LHCN-M2 (cell line): ENCODE results near the gene GADD45A. TPM values are rescaled to one million over a fixed set of nuclear protein-coding genes. Genes with fewer than 3 reads are reported as not detected.

Source experiments
- DNase-seq: peaks from one replicate; pipeline ENCODE4 v3.0.0-alpha.2; 2012; ENCODE audit warnings: low read depth
- total RNA-seq: library from RNA; depleted of rRNA; stranded (reverse); fragments of >200 nt; gene quantifications from 2 replicates; pipeline ENCODE4 v1.2.3, GENCODE V29; 2014

GADD45A gene
- total RNA-seq, 1 experiment from 2014 or later = 112 TPM

DNA sequence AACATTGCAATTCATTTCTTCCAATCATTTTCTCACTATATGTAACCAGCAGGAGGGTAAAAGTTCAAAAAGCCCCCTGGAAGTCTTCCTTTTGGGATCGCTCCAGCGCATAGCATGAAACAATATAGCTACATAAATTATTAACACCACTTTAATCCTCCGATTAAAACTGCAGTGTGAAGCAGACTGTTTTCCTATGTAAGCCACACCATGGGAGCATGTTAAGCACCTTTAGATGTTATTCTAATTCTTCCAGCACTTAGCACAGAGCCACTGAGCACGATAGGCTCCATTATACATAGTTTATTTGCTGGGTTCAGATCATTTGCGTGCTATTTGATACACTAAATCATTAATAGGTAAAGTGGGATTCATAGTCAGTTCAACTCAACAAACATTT, 18.4 kb upstream of the GADD45A start:
- DNase-seq = no peak

DNA sequence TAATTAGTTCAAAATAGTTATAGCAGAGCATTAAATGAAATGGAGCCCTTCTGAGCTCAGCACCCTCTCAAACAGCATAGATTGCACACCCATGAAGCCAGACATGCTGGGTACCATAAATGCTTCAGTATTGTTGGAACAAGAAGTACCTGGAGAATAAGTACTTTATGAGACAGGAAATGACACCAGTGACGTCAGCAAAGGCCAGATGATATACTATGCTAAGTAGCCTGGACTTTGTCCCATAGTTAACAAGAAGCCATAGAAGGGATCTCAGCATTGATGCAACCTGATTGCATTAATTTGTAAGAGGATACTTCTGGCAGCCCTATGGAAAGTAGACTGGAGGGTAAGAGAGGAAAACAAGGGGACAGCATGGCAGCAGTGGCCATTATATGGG, 16.3 kb upstream of the GADD45A start:
- no peak for DNase-seq

DNA sequence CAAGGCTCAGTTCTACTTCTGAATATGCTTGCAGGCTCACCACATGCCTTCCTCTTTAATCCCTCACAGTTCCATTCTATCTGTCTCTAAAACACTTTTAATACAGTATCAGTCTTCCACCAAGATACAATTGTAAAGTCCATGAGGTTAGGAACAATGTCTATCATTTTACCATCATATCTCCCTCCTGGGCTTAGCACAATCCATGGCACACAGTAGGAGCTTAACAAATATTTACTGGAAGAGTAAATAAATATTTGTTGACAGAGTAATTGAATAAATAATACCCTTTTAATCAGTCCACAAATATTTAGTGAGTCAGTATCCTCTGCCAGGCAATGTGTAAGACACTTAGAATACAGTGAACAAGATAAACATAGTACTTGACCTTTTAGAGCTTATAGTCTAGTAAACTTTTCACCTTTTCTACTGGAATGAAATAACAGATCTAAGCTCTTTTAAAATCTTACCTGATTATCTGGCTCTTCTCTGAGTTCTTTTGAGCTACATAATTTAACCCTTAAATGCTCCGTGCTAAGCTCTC, 12.7 kb upstream of the GADD45A start:
- DNase-seq = no peak

GRCh38 chr1:67673468-67674201, 11.4 kb upstream of the GADD45A start:
- no peak for DNase-seq

- peak; percentile 82 for DNase-seq
Observed at GRCh38 chr1:67674260-67675011, 10.6 kb upstream of the GADD45A start.

DNA sequence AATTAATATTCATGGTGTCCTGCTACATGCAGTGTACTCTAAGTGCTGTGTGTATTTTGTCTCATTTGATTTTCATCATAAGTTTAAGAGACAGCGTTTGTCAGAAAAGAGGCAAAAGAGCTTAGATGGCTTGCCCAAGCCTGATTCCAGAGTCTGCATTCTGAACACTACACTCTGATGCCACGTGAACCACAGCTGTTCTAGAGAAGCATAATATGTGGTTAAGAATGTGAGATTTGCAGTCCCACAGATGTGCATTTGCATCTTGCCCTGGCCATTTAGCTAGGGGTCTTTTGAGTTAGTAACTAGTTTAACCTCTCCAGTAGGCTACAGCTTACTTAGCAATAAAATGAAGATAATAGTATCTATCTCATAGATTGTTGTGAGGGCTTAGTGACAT, 9.2 kb upstream of the GADD45A start:
- DNase-seq = peak; percentile 81

DNA sequence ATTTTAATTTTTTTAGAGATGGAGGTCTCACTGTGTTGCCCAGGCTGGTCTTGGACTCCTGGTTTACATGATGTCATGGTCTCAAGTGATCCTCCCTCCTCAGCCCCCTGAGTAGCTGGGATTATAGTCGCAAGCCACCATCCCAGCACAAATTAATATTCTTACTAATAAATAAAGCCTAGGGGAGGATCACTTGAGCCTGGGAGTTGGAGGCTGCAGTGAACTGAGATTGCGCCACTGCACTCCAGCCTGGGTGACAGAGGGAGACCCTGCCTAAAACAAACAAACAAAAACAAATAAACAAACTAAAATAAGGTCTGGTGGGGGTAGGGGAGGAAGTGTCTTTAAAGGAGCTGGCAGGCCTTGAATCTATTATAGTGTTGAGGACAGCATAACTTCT, 8.7 kb upstream of the GADD45A start:
- DNase-seq = no peak

DNA sequence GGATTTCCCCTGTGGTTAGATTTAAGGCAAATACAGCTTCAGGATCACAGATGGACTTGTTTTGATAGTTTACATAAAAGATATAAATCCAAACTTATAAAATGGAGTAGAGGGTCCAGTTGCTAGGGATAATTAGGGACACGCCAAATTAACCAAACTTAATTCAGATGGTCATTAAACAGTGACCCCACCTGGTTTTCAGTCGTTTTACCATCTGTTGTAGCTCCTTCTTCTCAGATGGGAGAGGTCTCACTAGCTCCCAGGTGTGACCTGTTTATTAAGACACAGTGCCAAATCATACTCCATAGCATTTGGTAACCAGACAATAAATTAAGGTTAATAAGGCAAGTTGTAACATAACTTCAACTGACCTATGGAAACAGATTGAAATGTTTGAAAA, 8.1 kb upstream of the GADD45A start:
- DNase-seq = no peak

GRCh38 chr1:67677408-67677807, 7.6 kb upstream of the GADD45A start:
- DNase-seq = no peak

- no peak for DNase-seq
Observed at GRCh38 chr1:67677930-67678329, 7.1 kb upstream of the GADD45A start.

GRCh38 chr1:67679691-67680090, 5.3 kb upstream of the GADD45A start:
- DNase-seq = no peak

DNA sequence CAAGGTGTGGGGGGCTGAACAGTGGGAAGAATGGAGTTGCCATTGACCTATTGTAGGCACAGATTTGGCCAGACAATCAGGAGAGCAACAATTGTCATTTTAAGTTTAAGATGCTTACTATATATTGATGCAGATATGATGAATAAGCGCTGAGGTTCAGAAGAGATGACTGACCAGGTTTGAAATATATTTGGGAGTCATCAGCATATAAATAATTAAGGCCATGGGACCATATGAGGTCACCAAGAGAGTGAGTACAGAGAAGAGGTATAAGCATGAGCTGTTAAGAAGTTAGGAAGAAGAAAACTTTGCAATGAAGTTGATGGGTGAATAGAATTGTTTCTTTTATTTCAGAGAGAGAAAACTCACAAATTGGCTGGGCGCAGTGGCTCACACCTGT, 4.5 kb upstream of the GADD45A start:
- DNase-seq = no peak

DNA sequence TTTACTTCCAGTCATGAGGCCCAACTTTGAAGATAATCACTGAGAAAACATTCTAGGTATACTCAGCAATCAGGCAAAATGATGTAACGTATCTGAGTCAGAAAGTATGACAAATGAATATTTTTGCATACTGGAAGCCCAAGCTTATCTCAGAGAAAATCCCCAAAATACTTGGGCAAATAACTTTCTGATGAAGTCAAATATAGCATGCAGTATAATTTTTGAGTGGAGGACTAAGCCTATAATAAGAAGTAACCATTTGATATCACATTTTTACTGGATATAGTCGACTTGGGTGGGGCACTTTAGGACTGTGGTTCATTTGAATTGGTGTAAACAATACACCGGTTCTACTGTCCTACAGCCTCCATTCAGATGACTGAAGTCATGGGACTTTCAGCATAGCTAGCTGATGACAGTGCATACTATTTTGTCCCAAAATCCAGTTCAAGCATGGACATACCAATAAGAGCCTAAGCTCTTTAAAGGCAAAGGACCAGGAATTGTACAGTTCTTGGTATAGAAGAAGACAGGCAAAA, 2.3 kb upstream of the GADD45A start:
- peak; percentile 80 for DNase-seq

DNA sequence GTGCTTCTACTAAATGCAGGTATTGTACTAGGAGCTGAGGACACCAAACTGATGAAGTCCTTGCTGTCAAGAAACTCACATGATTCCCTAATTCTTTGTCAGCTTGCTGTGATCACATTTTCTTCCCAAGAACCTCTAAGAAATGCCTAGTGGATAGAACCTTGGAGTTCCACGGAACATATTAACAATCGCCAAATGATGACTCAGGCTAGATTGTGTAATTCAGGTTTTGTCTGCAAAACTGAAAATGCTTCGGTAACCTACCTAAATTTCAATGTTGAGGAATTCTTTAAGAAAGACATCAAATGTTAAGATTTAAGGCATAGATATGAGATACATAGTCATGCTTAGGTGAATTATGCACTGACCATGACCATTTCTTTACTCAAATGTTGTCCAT, 1.7 kb upstream of the GADD45A start:
- peak; percentile 70 for DNase-seq

DNA sequence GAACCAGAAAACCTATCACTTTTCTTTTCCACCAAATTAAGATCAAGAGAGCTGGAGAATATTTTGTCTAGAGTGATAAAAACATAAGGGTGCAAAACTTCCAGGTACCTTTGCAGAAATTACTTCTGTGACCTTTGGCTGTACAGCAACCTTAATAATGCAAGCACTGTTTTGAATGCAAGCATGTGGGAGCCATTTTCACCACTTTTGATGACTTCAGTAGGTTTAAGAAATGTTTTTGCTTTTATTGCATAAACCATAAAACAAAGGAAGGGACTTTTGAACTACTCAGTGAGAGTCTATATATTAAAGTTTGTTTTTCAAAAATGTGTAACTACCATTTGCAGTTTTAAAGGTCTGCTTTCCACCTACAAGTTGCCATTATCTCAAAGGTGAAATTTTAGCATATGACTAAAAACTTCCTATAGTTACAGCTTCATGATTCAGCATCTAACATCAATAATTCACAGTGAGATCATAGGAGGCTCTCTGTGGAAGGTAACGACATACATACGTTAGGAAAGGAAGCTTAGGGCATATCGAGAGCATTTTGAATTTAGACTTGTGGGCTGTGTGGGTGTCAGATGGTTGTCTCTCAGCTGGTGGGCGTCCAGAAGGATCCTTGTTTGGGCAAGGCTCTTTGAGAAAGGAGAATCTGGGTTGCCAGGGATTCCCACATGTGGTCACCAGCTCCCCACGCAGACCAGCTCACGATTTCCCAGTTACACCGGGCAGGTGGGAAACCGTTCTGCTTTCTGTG, 1.1 kb upstream of the GADD45A start:
- DNase-seq = peak; percentile 27

DNA sequence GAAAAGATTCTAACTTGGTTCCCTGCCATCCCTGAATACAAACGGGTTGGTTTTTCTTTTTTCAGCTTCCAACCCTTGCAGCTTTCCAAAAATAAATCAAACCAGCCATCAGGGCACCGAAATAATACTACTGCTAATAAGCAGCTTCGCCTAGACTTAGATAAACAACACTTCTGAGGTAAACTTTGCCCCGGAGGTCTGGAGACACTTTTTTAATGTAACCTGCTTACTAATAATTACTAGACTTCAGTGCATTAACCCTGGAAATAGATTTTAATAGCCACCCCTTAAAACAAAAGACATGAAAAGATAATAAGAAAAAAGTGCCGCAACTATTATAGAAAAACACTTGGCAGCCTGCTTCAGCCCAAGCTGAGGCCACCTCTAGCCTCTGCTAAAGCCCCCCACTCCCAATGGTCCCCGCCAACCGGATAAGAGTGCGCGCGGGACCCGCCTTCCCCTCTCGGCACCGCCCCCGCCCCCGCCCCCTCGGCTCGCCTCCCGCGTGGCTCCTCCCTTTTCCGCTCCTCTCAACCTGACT, 405 bp upstream of the GADD45A start:
- DNase-seq = no peak

DNA sequence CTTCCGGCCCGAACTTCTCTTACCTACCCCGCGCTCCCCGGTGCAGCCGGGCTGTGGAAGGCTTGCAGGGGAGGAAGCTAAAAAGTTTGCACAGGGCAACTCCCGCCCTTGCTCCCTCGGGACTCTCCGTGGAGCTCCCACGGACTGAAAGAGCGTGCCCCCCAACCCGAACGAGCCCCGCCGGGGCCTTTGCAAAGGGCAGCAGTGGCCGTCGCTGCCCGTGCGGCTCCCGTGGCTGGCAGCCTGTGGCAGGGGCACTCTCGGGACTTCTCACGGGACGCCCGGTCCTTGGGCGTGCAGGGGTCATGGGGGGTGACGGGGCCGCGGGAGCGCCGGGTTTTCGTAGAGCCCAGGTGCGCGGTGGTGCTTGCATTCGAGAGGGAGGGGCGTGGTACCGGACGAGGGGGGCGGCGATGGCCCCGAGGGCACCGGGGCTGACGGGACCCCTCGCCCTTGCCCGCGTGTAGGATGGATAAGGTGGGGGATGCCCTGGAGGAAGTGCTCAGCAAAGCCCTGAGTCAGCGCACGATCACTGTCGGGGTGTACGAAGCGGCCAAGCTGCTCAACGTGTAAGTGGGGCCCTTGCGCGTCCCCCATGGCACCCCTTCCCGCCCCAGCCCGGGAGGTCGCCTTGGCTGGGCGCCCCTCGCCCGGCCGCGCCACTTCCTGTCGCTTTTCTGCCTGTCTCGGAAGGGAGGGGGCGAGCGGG, 711 bp downstream of the GADD45A start:
- DNase-seq = peak; percentile 55

- peak; percentile 98 for DNase-seq
Observed at GRCh38 chr1:67686267-67687197, 1.5 kb downstream of the GADD45A start.

DNA sequence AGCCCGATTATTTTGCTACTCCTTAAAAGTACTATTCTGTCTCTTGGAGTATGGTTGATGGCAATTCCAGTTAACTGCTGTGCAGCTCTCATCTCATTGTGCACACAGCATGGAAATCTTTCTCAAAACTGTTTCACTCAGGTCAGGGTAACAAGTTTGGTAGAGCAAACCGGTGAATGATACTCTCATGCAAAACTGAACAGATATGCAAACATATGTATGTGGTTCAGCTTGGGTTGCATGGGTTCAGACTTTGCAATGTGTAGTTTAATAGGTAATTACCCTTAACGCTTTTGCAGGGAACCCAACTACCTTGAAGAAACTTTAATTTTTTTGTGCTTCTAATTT, 2.2 kb downstream of the GADD45A start:
- peak; percentile 26 for DNase-seq

DNA sequence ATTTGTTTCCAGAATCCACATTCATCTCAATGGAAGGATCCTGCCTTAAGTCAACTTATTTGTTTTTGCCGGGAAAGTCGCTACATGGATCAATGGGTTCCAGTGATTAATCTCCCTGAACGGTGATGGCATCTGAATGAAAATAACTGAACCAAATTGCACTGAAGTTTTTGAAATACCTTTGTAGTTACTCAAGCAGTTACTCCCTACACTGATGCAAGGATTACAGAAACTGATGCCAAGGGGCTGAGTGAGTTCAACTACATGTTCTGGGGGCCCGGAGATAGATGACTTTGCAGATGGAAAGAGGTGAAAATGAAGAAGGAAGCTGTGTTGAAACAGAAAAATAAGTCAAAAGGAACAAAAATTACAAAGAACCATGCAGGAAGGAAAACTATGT, 2.6 kb downstream of the GADD45A start:
- DNase-seq = peak; percentile 68
